ENCODE results near the gene FAM120A.
"Not testable (repeated sequence)": the region's sequence is repeated elsewhere in the genome, so short reads cannot be mapped to it uniquely, and the experiment has no call there.

The FAM120A gene, protein sequence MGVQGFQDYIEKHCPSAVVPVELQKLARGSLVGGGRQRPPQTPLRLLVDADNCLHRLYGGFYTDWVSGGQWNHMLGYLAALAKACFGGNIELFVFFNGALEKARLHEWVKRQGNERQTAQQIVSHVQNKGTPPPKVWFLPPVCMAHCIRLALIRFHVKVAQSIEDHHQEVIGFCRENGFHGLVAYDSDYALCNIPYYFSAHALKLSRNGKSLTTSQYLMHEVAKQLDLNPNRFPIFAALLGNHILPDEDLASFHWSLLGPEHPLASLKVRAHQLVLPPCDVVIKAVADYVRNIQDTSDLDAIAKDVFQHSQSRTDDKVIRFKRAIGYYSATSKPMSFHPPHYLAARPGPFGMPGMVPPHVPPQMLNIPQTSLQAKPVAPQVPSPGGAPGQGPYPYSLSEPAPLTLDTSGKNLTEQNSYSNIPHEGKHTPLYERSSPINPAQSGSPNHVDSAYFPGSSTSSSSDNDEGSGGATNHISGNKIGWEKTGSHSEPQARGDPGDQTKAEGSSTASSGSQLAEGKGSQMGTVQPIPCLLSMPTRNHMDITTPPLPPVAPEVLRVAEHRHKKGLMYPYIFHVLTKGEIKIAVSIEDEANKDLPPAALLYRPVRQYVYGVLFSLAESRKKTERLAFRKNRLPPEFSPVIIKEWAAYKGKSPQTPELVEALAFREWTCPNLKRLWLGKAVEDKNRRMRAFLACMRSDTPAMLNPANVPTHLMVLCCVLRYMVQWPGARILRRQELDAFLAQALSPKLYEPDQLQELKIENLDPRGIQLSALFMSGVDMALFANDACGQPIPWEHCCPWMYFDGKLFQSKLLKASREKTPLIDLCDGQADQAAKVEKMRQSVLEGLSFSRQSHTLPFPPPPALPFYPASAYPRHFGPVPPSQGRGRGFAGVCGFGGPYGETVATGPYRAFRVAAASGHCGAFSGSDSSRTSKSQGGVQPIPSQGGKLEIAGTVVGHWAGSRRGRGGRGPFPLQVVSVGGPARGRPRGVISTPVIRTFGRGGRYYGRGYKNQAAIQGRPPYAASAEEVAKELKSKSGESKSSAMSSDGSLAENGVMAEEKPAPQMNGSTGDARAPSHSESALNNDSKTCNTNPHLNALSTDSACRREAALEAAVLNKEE

DNA sequence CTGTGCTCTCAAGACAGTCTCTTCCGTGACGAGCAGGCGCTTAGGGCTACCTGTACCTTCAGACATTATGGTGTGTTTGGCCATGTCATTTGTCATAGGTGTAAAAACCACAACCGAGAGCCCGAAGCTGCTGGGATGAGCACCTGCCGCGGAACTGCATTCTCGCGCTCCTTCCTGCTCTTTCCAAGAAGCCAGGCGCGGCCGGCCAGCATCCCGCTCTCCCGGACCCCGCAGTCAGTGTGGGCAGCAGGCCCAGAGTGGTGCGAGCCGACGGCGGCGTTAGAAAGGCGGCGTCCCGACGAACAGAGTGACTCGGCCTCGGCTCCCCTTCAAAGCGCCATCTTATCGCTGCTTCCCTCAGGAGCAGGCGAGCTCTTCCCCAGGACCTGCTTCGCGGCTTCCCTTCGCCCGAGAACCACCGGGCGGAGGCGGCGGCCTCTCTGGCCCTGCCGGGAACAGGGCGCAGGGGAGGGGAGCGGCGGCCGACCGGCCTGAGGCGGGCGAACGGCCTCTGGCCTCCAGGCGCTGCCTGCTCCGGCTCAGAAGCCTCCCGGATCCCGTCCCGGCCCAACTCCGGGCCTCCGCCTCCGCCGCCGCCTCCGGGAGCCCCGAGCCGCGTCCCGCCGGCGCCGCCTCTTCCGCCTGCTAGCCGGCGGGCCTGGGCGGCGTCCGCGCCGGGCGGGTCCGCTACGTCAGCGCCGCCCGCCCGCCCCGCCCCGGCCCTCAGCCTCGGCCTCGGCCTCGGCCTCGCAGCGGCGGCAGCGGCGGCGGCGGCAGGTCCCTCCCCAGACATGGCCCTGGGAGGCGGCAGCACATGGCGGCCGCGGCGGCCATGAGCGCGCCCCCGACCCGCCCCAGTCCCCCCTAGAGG lies at the start of gene FAM120A:
Gene FAM120A (plus strand): TSS at position 741 of the 871 bp plus-strand sequence. CDS start 231 bp downstream, outside the sequence.
- H3K27ac ChIP-seq: peak within 1 kb of the TSS; percentile 95
- DNase-seq (ENCODE audit: low read depth, low spot score): no peak

DNA sequence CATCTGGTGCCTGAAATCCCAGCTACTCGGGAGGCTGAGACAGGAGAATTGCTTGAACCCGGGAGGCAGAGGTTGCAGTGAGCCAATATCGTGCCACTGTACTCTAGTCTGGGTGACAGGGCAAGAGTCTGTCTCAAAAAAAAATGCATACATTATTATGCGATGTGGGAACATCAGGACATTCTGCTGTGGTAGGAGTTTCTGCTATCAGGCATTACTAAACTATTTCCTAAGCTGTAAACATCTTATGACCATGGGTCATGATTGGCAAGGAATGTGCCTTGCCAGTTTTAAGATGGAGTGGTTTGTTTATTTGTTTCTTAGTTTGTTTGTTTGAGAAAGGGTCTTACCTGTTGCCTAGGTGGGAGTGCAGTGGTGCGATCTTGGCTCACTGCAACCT lies 45.1 kb upstream of the FAM120A start:
- no peak for DNase-seq (ENCODE audit: low read depth, low spot score)
- H3K27ac ChIP-seq: no peak overlapping the region

DNA sequence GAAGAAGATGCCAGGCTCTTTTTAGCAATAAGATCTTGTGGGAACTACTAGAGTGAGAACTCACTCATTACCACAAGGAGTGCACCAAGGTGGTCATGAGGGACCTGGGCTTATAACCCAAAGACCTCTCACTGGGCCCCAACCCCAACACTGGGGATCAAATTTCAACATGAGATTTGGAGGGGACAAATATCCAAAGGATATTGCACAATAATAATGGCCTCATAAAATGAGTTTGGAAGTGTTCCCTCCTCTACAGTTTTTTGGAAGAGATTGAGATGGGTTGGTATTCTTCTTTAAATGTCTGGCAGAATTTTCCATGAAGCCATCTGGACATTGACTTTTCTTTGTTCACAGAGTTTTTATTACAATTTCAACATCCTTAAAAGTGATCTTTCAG lies 38.0 kb upstream of the FAM120A start:
- DNase-seq (ENCODE audit: low read depth, low spot score): no peak

DNA sequence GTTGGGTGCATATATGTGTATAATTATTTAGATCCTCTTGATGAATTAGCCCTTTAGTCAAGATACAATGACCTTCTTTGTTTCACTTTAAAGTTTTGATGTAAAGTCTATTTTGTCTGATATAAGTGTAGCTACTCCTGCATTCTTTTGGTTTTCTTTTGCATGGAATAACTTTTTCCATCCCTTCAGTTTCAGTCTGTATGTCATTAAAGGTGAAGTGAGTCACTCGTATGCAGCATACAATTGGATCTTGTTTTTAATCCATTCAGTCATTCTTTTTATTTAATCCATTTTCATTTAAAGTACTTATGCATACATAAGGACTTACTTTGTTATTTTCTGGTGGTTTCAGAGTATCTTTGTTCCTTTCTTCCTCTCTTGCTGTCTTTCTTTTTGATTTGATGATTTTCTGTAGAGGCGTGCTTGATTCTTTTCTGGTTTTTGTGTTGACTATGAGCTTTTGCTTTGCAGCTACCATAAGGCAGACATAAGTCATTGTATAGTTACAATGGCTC lies 36.3 kb upstream of the FAM120A start:
- no peak overlapping the region for H3K27ac ChIP-seq
- DNase-seq (ENCODE audit: low read depth, low spot score): no peak

More for the DNA sequence above, 38.0 kb upstream of the FAM120A start:
- H3K27ac ChIP-seq: no peak overlapping the region

DNA sequence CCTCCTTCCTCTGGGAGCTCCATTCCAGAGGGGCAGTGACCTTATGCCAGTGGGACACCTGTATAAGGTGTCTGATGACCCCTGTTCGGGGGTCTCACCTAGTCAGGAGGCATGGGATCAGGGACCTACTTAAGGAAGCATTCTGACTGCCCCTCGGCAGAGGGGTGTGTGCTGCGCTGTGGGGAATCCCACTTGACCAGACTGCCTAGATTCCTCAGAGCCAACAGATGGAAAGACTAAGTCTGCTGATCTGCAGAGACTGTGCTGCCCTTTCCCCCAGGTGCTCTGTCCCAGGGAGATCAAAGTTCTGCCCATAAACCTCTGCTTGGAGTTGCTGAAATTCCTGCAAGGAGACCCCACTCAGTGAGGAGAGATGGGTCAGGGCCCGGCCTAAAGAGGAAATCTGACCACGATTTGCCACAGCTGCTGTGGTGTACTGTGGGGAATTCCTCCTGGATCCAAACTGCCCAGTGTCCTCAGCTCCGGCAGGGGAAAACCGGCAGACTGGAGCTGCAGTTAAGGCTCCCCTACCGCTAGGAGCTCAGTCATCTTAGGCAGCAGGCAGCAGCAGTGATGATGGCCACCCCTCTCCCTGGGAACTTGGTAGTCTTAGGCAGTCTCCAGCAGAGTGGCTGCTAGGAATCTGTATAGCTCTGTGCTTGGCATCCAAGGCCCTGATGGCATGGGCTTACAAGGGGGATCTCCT lies 34.8 kb upstream of the FAM120A start:
- no peak overlapping the region for H3K27ac ChIP-seq
- no peak for DNase-seq (ENCODE audit: low read depth, low spot score)

DNA sequence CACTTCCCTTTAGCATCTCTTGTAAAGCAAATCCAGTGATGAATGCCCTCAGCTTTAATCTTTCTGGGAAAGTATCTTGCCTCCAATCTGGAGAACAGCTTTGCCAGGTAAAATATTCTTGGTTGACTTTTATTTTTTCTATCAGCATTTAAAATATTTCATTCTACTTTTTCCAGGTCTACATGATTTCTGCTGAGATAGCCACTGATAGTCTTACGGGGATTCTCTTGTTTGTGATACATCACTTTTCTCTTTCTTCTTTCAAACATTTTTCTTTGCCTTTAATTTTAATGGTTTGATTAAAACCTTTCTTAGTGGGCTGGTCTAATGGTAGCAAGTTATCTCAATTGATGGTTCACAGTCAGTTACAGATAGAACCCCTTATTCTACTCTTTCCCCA lies 33.9 kb upstream of the FAM120A start:
- DNase-seq (ENCODE audit: low read depth, low spot score): no peak

DNA sequence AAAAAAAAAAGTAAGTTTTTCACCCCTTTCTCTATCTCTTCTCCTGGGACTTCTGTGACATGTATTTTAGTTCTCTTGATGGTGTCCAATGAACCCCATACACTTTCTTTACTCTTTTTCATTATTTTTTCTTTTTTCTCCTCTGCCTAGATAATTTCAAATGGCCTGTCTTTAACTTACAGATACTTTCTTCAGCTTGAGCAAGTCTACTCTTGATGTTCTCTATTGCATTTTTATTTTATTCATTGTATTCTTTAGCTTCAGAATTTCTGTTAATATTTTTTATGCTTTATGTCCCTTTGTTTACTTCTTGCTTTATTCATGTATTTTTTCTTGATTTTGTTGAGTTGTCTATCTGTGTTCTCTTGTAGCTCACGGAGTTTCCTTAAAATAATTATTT lies 32.5 kb upstream of the FAM120A start:
- no peak overlapping the region for H3K27ac ChIP-seq
- no peak for DNase-seq (ENCODE audit: low read depth, low spot score)

More for the DNA sequence above, 33.9 kb upstream of the FAM120A start:
- no peak overlapping the region for H3K27ac ChIP-seq

DNA sequence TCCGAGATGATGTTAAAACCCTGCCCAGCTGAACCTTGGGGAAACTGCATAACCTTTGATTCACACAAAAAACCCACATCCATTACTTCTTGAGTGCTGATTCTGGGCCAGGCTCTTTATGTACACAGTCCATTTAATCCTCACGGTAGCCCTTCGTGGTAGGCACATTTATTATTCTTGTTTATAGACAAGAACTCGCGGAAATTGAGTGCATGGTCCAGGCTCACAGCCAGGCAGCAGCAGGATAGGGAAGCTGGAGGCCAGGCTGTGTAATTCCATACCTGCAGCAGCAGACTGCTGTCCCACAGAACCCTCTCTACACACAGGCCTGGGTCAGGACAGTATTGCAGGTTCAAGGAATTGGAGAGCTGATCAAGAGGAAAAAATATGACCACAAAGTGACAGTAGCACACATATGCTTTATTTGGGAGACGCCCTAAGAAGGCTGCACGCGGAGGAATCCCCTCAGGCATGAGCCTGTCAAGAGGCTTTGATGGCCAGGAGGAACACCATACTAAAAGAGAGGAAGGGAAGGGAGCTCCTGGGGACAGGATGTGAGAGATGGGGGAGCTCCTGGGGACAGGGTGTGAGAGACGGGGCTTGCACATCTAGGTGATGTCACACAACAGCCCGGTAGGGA lies 28.4 kb upstream of the FAM120A start:
- DNase-seq (ENCODE audit: low read depth, low spot score): no peak
- no peak overlapping the region for H3K27ac ChIP-seq

DNA sequence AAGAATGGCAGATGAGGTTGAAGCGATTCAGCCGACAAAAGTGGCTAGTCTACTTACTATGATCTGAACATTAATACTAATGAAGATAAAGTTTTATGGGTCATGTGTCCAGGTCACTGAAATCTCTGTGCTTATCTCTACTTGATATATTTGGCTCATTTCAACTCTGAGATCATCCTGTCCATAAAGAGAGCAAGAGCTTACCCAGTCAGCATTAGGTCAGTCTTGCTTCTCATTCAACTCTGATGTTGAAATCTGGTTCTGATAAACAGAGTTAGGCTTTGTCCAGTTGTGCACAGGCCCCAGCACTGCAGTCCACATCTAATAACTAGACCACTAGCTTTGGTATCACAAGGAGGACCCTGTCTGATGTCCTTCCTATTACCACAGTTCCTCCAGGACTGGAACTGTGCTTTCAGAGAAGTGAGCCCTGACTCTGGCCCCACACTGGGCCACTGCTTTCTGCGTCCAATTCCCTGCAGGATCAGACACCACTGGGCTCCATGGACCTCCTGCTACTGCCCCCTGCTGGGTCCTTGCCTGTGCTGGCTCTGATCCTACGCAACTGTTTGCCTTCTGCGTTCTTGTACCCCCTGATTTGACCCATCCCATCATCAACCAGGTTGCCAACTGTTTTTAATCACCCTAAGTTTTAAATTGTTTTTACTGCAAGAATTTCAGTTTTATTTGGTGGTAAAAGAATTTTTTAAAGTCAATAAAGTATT lies 23.7 kb upstream of the FAM120A start:
- DNase-seq (ENCODE audit: low read depth, low spot score): no peak

DNA sequence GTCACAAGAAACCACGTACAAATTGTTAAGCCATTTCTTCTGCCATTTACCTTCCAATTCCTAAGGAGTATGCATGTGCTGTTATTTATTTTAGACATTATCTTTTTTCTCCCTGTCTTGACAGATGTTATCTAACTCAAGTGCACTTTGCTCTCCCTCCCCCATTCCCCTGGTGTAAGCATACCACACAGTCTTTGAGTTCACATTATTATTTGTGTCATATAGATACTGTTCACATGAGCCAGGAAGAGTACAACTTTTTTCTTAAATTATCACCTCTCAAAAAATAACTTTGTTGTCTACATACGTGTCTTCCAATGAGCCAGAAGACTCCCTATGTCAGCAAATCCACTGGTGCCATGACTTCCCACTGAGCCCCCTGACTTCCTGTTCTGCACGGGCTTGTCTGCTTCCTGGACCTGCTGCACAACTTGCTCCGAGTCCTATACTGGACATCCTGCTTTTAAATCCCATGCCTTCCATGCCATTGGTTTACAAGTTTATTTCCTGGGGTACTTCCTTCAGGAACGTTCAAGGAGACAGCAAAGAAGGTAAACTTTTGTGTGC lies 19.9 kb upstream of the FAM120A start:
- no peak overlapping the region for H3K27ac ChIP-seq
- DNase-seq (ENCODE audit: low read depth, low spot score): no peak

More for the DNA sequence above, 23.7 kb upstream of the FAM120A start:
- H3K27ac ChIP-seq: no peak overlapping the region

DNA sequence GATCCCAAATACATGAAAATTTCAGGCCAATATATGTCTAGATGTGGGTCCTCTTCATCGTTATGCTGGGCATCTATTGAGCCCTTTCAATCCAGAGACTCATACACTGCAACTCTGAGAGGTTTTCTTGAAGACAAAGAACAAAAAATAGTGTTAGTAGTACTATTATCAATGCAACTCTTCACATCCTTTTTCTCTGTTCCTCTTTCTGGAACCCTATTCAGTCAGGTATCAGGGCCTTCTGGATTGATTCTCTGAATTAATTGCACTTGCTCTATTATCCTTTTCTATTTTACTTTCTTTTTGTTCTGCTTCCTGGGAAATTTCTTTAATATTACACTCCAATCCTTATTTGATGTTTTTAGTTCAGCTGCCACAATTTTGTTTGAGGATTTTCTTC lies 18.5 kb upstream of the FAM120A start:
- H3K27ac ChIP-seq: no peak overlapping the region
- DNase-seq (ENCODE audit: low read depth, low spot score): no peak

DNA sequence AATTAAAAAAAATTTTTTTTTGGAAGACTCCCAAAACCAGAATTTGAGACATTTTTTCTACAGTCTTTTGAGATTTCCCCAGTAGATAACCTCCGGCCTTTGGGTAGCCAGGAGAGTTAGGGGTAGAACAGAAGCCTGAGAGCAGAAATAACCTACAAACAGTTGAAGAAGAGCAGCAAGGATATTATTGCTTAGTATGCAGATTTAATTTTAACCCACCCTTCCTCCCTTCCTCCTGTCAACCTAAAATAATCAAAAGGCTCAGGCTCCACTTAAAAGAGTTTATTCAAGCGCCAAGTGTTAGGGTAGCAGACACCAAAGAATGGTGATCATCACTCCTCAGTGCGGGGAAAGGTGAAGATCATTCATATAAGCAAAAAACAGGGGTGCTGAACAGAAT lies 17.4 kb upstream of the FAM120A start:
- DNase-seq (ENCODE audit: low read depth, low spot score): no peak
- no peak overlapping the region for H3K27ac ChIP-seq

DNA sequence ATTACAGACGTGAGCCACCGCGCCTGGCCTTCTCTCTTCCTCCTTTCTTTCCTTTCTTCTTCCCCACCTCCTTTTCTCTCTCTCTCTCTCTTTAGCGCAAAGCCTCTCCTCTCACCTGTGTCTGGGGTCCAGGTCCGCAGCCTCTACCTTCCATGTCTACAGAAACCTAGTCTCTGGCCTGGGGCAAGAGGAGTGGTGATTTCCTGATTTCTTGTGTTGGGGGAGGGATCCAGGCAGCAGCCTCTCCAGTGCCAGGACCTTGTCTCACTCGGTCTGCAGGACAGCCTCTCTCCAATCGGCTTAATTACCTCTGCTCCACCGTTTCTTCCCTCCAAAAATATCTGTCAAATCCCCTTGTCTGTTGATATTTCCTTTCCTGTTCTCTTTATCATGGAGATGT lies 16.1 kb upstream of the FAM120A start:
- no peak overlapping the region for H3K27ac ChIP-seq
- no peak for DNase-seq (ENCODE audit: low read depth, low spot score)

DNA sequence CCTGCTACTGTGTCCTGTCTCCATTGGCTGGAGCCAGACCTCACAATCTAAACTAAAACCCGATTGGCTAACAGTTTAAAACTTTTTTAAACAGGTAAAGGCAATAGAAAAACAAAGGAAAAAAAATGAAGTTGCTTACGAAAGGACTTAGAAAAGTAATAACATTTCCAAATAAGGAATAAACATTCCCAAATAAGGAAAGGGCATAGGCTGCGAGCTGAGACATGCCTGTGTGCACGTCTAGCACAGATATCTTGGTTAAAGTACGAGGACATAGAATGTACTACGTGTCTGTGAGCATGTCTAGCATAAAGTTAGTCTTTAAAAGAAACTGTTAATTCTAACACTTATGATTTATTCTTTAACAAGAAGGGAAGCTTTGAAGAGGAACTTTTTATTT lies 15.3 kb upstream of the FAM120A start:
- H3K27ac ChIP-seq: no peak overlapping the region
- DNase-seq (ENCODE audit: low read depth, low spot score): no peak

DNA sequence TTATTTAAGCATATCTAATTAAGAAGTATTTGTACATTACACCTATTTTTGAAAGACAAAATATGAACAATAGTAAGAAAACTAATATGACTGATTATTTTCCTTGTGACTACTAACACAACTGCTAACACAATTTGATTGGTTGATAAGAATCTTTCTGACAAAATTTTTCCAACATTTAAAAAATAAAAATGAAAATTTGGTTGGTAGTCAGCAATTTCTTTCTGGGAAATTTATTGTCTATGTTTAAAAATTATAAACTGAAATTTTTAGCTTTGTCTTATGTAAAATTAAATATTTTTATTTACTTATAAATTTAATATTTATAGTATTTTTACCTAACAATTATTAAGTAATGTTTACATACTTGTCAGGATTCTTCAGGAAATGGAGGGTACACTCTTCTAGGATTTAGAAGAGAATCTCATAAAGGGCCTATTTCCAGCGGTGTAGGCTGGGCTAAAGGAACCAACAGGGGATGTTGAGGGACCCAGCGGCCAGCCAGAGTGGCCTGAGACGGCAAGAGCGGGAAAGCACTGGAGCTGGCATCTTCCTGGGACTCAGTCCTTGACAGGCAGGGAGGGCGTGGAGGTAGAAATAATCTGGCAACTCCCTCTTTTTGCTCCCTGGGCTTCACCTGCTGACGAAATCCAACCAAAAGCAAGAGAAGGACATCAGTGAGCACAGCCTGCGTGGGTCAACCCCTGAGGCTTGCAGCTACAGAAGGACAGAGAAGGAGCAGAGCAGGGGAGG lies 14.7 kb upstream of the FAM120A start:
- H3K27ac ChIP-seq: no peak overlapping the region

DNA sequence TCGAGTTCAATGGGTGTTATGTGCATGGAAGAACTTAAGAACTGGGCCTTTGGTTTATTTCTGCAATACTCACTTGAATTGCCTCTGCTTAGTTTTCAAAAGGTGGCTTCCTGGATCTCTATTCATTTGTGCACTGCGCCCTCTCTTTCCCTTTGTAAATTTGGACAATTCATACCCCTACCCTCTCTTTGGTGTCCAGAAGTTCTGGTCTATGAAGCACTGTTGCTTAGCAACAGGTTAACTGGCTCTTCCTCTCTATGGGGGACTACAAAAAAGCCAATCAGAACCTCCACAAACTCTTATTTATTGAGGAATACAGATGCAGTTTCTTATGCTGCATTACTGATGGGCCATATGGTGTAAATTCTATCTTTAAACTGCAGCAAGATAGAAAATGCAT lies 13.5 kb upstream of the FAM120A start:
- H3K27ac ChIP-seq: no peak overlapping the region
- DNase-seq (ENCODE audit: low read depth, low spot score): no peak

More for the DNA sequence above, 14.7 kb upstream of the FAM120A start:
- no peak for DNase-seq (ENCODE audit: low read depth, low spot score)

DNA sequence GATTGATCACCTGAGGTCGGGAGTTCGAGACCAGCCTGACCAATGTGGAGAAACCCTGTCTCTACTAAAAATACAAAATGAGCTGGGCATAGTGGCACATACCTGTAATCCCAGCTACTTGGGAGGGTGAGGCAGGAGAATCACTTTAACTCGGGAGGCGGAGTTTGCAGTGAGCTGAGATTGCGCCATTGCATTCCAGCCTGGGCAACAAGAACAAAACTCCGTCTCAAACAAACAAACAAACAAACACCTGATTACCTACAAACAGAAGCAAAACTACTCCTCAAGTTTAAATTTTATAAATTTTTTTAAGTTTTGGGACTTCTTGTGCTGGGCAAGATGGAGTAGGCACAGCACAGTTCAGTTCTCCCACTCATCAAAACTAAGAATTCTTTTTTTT lies 12.2 kb upstream of the FAM120A start:
- H3K27ac ChIP-seq; DNase-seq (ENCODE audit: low read depth, low spot score): not testable (repeated sequence)

Data from epithelial cell of prostate (primary cell).